ENCODE data around the gene CD81. TPM values are rescaled to one million over a fixed set of nuclear protein-coding genes. Genes with fewer than 3 reads are reported as not detected.

CD81 gene
- total RNA-seq, 1 experiment from 2014 or later = 296 TPM

DNA sequence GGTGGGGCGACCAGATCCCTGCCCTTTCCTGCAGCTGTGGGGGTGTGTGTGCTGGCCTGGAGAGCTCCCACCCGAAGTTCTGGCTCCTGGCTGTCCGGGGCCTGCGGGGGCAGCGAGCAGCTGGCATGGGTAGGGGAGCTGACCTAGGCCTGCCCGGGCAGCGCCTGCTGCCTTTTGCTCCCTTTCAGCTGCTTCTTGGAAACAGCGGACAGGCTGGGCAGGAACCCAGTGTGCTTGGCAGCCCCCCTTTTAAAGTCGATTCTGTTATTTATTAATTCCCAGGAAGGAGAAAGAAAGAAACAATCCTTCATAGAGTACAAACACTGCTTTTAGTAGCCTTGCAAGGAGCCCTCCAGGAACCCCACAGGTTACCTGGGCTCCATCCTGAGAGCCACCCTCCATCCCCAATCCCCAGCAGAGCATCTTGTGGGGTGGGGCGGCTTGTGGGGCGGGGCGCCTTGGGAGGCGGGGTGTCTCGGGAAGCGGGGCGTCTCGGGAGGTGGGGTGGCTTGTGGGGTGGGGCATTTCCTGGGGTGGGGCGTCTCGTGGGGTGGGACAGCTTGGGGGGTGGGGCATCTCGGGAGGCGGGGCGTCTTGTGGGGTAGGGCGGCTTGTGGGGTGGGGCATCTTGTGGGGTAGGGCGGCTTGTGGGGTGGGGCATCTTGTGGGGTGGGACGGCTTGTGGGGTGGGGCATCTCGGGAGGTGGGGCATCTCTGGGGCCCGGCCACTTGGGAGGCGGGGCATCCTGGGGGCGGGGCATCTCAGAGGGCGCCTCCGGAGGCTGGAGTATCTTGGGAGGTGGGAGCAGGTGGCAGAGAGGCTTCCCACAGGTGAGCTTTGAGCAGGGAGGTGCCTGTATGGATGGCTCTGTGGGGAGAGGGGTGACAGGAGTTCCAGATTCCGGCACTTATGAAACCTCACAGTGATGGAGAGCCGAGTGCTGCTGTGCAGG, 7.0 kb downstream of the CD81 start:
- TF ChIP-seq CEBPB (IDR thresholded peaks at IDR 0.05; ENCODE audit: low read depth) (no peak), ELF1 (IDR thresholded peaks at IDR 0.05; ENCODE audit: borderline replicate concordance, low read depth) (no peak), POLR2AphosphoS5 (IDR thresholded peaks at IDR 0.05; ENCODE audit: low read depth, low read length) (no peak), POLR2A (IDR thresholded peaks at IDR 0.05; ENCODE audit: borderline replicate concordance, extremely low read depth, insufficient read depth, insufficient read length) (no peak), EGR1 (IDR thresholded peaks at IDR 0.05; ENCODE audit: low read depth) (no peak), EZH2 (IDR thresholded peaks at IDR 0.05) (no peak), CBX3 (IDR thresholded peaks at IDR 0.05; ENCODE audit: low read depth) (no peak), ZNF274 (IDR thresholded peaks at IDR 0.05; ENCODE audit: low read depth, low read length) (no peak), RAD21 (IDR thresholded peaks at IDR 0.05; ENCODE audit: low read depth) (no peak), TCF7L2 (IDR thresholded peaks at IDR 0.05; ENCODE audit: borderline replicate concordance, extremely low read depth, insufficient read depth, insufficient read length) (no peak), SIN3A (IDR thresholded peaks at IDR 0.05; ENCODE audit: low read depth) (no peak), FOSL1 (IDR thresholded peaks at IDR 0.05; ENCODE audit: low read depth) (no peak), EZH2phosphoT487 (IDR thresholded peaks at IDR 0.05; ENCODE audit: borderline replicate concordance) (no peak)
- TF ChIP-seq, protein P1, sequence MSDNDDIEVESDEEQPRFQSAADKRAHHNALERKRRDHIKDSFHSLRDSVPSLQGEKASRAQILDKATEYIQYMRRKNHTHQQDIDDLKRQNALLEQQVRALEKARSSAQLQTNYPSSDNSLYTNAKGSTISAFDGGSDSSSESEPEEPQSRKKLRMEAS (IDR thresholded peaks at IDR 0.05) = no peak
- TF ChIP-seq, protein P2, sequence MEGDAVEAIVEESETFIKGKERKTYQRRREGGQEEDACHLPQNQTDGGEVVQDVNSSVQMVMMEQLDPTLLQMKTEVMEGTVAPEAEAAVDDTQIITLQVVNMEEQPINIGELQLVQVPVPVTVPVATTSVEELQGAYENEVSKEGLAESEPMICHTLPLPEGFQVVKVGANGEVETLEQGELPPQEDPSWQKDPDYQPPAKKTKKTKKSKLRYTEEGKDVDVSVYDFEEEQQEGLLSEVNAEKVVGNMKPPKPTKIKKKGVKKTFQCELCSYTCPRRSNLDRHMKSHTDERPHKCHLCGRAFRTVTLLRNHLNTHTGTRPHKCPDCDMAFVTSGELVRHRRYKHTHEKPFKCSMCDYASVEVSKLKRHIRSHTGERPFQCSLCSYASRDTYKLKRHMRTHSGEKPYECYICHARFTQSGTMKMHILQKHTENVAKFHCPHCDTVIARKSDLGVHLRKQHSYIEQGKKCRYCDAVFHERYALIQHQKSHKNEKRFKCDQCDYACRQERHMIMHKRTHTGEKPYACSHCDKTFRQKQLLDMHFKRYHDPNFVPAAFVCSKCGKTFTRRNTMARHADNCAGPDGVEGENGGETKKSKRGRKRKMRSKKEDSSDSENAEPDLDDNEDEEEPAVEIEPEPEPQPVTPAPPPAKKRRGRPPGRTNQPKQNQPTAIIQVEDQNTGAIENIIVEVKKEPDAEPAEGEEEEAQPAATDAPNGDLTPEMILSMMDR (IDR thresholded peaks at IDR 0.05 in 2 of 3, conservative IDR thresholded peaks at IDR 0.05 in 1 of 3; ENCODE audit: borderline replicate concordance in 1 of 3, insufficient read depth in 1 of 3, low read depth in 2 of 3, low read length in 2 of 3) = no peak
- peak overlapping the region; percentile 2; the same call in 1 of the 2 replicates for H3K27ac ChIP-seq (ENCODE audit: low read depth, low read length)
- no peaks in the 10 kb centered on the region for H3K9me3 ChIP-seq (ENCODE audit: control insufficient read depth in 1 of 2, insufficient read depth in 1 of 2, low read depth in 1 of 2, low read length in 2 of 2)
- H3K9ac ChIP-seq (ENCODE audit: low read length) = no peak overlapping the region
- DNase-seq (ENCODE audit: low read depth, low spot score) (no peak), ATAC-seq (peak; percentile 76)
- peaks cover 10% of the 10 kb centered on the region; the same call in 1 of the 2 replicates for H4K20me1 ChIP-seq (ENCODE audit: insufficient read depth)
- peaks cover 8 to 49% of the 10 kb centered on the region in 2 experiments; a peak in 3 of 4 replicates for H3K4me1 ChIP-seq (ENCODE audit: control insufficient read depth in 1 of 2, insufficient read depth in 2 of 2, low read length in 2 of 2)
- no peak overlapping the region for H3K4me2 ChIP-seq (ENCODE audit: low read length)
- BruUV-seq (replicated peaks) = no TSS peak
- CTCF ChIA-PET = no interaction called here
- H3K36me3 ChIP-seq (ENCODE audit: control insufficient read depth in 1 of 2, insufficient read depth in 2 of 2, low read length in 2 of 2) = peaks cover 7 to 22% of the 10 kb centered on the region in 2 experiments; a peak in 2 of 4 replicates
- RAD21 ChIA-PET (ENCODE audit: low non-redundant PET in 1 of 2, low total read pairs in 2 of 2, uncharacterized antibody in 2 of 2, unreplicated experiment in 2 of 2) = no interaction called here
- H3K9me2 ChIP-seq (ENCODE audit: insufficient read depth) = no peaks in the 10 kb centered on the region
- POLR2A ChIA-PET = no interaction called here
- H3K79me2 ChIP-seq (ENCODE audit: insufficient read depth, low read length) = peaks cover 96% of the 10 kb centered on the region
- H2AFZ ChIP-seq (ENCODE audit: low read depth, low read length, poor library complexity, severe bottlenecking) = no peak overlapping the region
- H3K27me3 ChIP-seq (ENCODE audit: insufficient read depth, low read length) = no peaks in the 10 kb centered on the region
- H3K4me3 ChIP-seq (replicated peaks in 1 of 2; ENCODE audit: low read depth in 1 of 2, low read length in 2 of 2) = no peak overlapping the region
- intact Hi-C loops (cut with micrococcal nuclease) = no loop called here

Measured in HCT116 (cell line).